GM12878 (cell line): ENCODE data around the gene HYDIN. TPM values are rescaled to one million over a fixed set of nuclear protein-coding genes. Genes with fewer than 3 reads are reported as not detected.

Experiments
- ATAC-seq: fragments of 200-7000 bp; cut with Tn5 transposase; 3 replicates; pipeline ENCODE4 v1.9.1; 2020; ENCODE audit warnings: mild to moderate bottlenecking, moderate library complexity
- BruUV-seq: library from RNA; stranded (reverse); fragments of 400-500 nt; replicated peaks from 2 replicates; lab custom pipeline; 2021; lab: Mats Ljungman, UMichigan
- CTCF ChIA-PET: fragments of 300-600 bp; sonication (Branson Sonifier 250); formaldehyde crosslinking; extraction: SDS; loops from one replicate; lab custom pipeline; 2021; ENCODE audit warnings: inconsistent platforms; lab: Yijun Ruan, JAX
- POLR2A ChIA-PET: fragments of 350-600 bp; formaldehyde crosslinking; extraction: SDS; loops from one replicate; lab custom pipeline; 2021; ENCODE audit warnings: inconsistent platforms; lab: Charles Lee
- RAD21 ChIA-PET: fragments of 300-600 bp; sonication (Branson Sonifier 250); formaldehyde crosslinking; loops from one replicate; lab custom pipeline; 2023; ENCODE audit warnings: antibody characterized with exemption; ENCODE audit not compliant: unreplicated experiment; lab: Charles Lee
- SMC1A ChIA-PET: fragments of 300-600 bp; sonication (Branson Sonifier 250); formaldehyde crosslinking; loops from one replicate; lab custom pipeline; 2023; ENCODE audit not compliant: unreplicated experiment, uncharacterized antibody; lab: Charles Lee
- DNase-seq: peaks from one replicate; pipeline ENCODE4 v3.0.0-alpha.2; 2011; ENCODE audit warnings: low read depth, low spot score
- FAIRE-seq: peaks from 3 replicates; lab custom pipeline; 2011; peaks lifted over from hg19 to GRCh38; lab: Jason Lieb, UNC
- H2AFZ ChIP-seq: 2 replicates; pipeline ENCODE4 v1.6.0; 2011; ENCODE audit warnings: low read depth, low read length, control low read depth; ENCODE audit not compliant: control insufficient read depth
- H3K27ac ChIP-seq: 2 replicates; pipeline ENCODE4 v1.5.1; 2011; ENCODE audit warnings: control low read depth; ENCODE audit not compliant: control insufficient read depth, insufficient read depth
- H3K27me3 ChIP-seq, 2 experiments: replicated peaks in 1 of 2; 2 replicates each; pipeline versions ENCODE4 v1.6.0 to v1.6.1; 2011; ENCODE audit warnings: low read length in 1 of 2; ENCODE audit not compliant: control insufficient read depth in 2 of 2, insufficient read depth in 2 of 2
- H3K36me3 ChIP-seq, 2 experiments: 2 replicates each; pipeline ENCODE4 v1.5.1; 2011; ENCODE audit warnings: low read length in 1 of 2; ENCODE audit not compliant: control insufficient read depth in 2 of 2, insufficient read depth in 2 of 2
- H3K4me1 ChIP-seq: 2 replicates; pipeline ENCODE4 v1.6.1; 2011; ENCODE audit warnings: mild to moderate bottlenecking, low read length, moderate library complexity, mixed read lengths; ENCODE audit not compliant: control insufficient read depth, insufficient read depth
- H3K4me2 ChIP-seq: 2 replicates; pipeline ENCODE4 v1.6.0; 2011; ENCODE audit warnings: control low read depth; ENCODE audit not compliant: control insufficient read depth, insufficient read depth
- H3K4me3 ChIP-seq: fragments of 200-600 bp; sonication (generic); 2 replicates; pipeline ENCODE4 v1.5.1; 2016
- H3K79me2 ChIP-seq: 2 replicates; pipeline ENCODE4 v1.6.0; 2011; ENCODE audit warnings: low read length; ENCODE audit not compliant: control insufficient read depth, insufficient read depth
- H3K9ac ChIP-seq: 2 replicates; pipeline ENCODE4 v1.8.0; 2011; ENCODE audit warnings: low read length, control low read depth, mixed read lengths; ENCODE audit not compliant: control insufficient read depth, insufficient read depth
- H3K9me3 ChIP-seq: replicated peaks from 3 replicates; pipeline ENCODE4 v1.5.1; 2011; ENCODE audit warnings: mild to moderate bottlenecking, low read length; ENCODE audit not compliant: control insufficient read depth, insufficient read depth
- H4K20me1 ChIP-seq: 2 replicates; pipeline ENCODE4 v1.6.0; 2011; ENCODE audit not compliant: control insufficient read depth, insufficient read depth
- ATF7 ChIP-seq: fragments of 450-650 bp; IDR thresholded peaks from 2 replicates; pipeline ENCODE4 v1.6.1; 2016; ENCODE audit warnings: low read depth, mild to moderate bottlenecking
- CBX5 ChIP-seq: sonication (generic); IDR thresholded peaks from 2 replicates; pipeline ENCODE4 v1.6.1; 2016; ENCODE audit warnings: low read depth, moderate library complexity, mild to moderate bottlenecking, inconsistent platforms
- E4F1 ChIP-seq: fragments of 450-650 bp; IDR thresholded peaks from 2 replicates; pipeline ENCODE4 v1.6.1; 2018; ENCODE audit warnings: borderline replicate concordance, mild to moderate bottlenecking; ENCODE audit not compliant: partially characterized antibody
- EGR1 ChIP-seq, 2 experiments: IDR thresholded peaks; 1 replicate in 1 of 2; 2 replicates in 1 of 2; pipeline ENCODE4 v1.6.1; 2011 to 2012; ENCODE audit warnings: low read depth in 2 of 2, low read length in 2 of 2, borderline replicate concordance in 1 of 2, mild to moderate bottlenecking in 1 of 2, moderate library complexity in 1 of 2
- ETV6 ChIP-seq, 2 experiments: fragments of 450-650 bp in 1 of 2; IDR thresholded peaks in 1 of 2; conservative IDR thresholded peaks in 1 of 2; 2 replicates each; pipeline ENCODE4 v1.6.1; 2014; ENCODE audit warnings: antibody characterized with exemption in 1 of 2, borderline replicate concordance in 1 of 2, low read depth in 1 of 2, mild to moderate bottlenecking in 1 of 2, moderate library complexity in 1 of 2
- IKZF2 ChIP-seq, 2 experiments: fragments of 450-650 bp; IDR thresholded peaks; 2 replicates each; pipeline ENCODE4 v1.6.1; 2017; ENCODE audit warnings: mild to moderate bottlenecking in 2 of 2, moderate library complexity in 2 of 2
- KLF5 ChIP-seq: fragments of 450-650 bp; IDR thresholded peaks from 2 replicates; pipeline ENCODE4 v1.6.1; 2014; ENCODE audit warnings: mild to moderate bottlenecking; ENCODE audit not compliant: partially characterized antibody
- NR2C2 ChIP-seq: IDR thresholded peaks from 2 replicates; pipeline ENCODE4 v1.6.1; 2011; ENCODE audit warnings: borderline replicate concordance, low read depth; ENCODE audit not compliant: control insufficient read depth, insufficient read length
- POLR2AphosphoS2 ChIP-seq: IDR thresholded peaks from 2 replicates; pipeline ENCODE4 v1.6.1; 2011; ENCODE audit warnings: low read depth, mild to moderate bottlenecking, low read length, improper control_type of control experiment, moderate library complexity
- SPI1 ChIP-seq: IDR thresholded peaks from 2 replicates; pipeline ENCODE4 v1.6.1; 2011; ENCODE audit warnings: low read depth, mild to moderate bottlenecking, low read length, moderate library complexity, borderline replicate concordance; ENCODE audit not compliant: insufficient read depth
- WGBS: methylation state at CpG from one replicate; pipeline ENCODE4 v1.1.6; 2016; ENCODE audit warnings: low lambda C conversion rate; ENCODE audit not compliant: insufficient replicate concordance, insufficient coverage; ENCODE audit errors: missing lambda C conversion rate; 5-methylcytosine and 5-hydroxymethylcytosine counted together
- in situ Hi-C: fragments of 300-500 bp; cut with MboI; formaldehyde crosslinking; loops from 9 replicates; pipeline ENCODE4 v1.14.3; 2018; ENCODE audit warnings: mixed read lengths
- intact Hi-C: fragments of 100-400 bp; cut with micrococcal nuclease; formaldehyde crosslinking; loops from one replicate; pipeline ENCODE4 v1.14.2; 2022; ENCODE audit not compliant: unreplicated experiment
- polyA plus RNA-seq, 11 experiments: library from polyadenylated mRNA; depleted of rRNA in 4 of 11; unstranded in 6 of 11; stranded (reverse) in 5 of 11; fragments of >200 nt; fragmentation: Nextera tagmentation in 4 of 11; fragmentation: Illumina TruSeq in 1 of 11; extraction: Ambion mirVana in 4 of 11; extraction: Trizol in 1 of 11; gene quantifications; 1 replicate in 1 of 11; 2 replicates in 10 of 11; pipeline versions ENCODE4 v1.2.1 to v1.2.3, GENCODE V29; 2011 to 2016; ENCODE audit warnings: inconsistent platforms in 2 of 11, missing spikeins in 2 of 11, low read depth in 1 of 11
- total RNA-seq, 4 experiments: library from RNA; depleted of rRNA in 3 of 4; stranded (reverse); fragments of >200 nt in 3 of 4; fragmentation: Illumina TruSeq in 1 of 4; extraction: Trizol in 1 of 4; gene quantifications; 2 replicates each; pipeline versions ENCODE4 v1.2.1 to v1.2.3, GENCODE V29; 2013 to 2021
- TF ChIP-seq, protein P1 (sequence below): fragments of 450-650 bp; formaldehyde crosslinking; IDR thresholded peaks from 2 replicates; pipeline ENCODE4 v1.5.0; 2022; ENCODE audit warnings: mild to moderate bottlenecking, missing genetic modification characterization

Gene HYDIN
- total and polyA plus RNA-seq, 10 of the 15 experiments (the other 5 are each of a cell fraction or from before 2014, with no cell fraction given), result 0.01 to 0.30 (median 0.10) TPM; not detected in 7

DNA sequence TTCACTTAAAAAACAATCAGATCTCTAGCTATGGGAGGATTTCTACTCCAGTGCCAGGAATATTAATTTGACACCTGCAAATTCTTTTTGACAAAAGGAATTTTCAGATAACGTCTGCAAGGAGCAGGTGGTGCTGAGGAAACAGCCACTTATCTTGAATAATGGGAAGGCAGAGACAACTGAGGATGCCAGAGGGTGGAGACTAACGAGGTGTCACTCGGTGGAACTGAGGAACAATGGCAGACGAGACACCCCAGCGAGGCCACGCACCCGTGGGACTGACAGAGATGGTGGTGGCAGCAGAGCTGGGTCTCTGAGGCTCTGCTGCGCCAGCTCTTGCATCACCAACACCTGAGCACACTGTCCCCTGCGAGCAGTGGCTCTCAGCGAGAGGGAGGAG, 471.7 kb downstream of the HYDIN start:
- DNase-seq (no peak), ATAC-seq (no peak)
- intact Hi-C loops, result no loop called here
- Histone ChIP-seq H3K4me2 (no peak overlapping the region), H3K9me3 (no peaks in the 10 kb centered on the region), H2AFZ (no peak overlapping the region), H3K27me3 (no peaks in the 10 kb centered on the region), H3K36me3 (peaks cover 0 to 10% of the 10 kb centered on the region in 2 experiments; a peak in 3 of 4 replicates), H3K9ac (no peak overlapping the region), H3K4me3 (no peak overlapping the region)
- no TSS peak for BruUV-seq
- ChIA-PET RAD21 (no interaction called here), POLR2A (no interaction called here), CTCF (no interaction called here)
- WGBS, result 96% methylated on average over 10 of the region's 10 CpGs
- TF ChIP-seq E4F1 (no peak), EGR1 (IDR thresholded peaks at IDR 0.05; ENCODE audit: borderline replicate concordance in 1 of 2, low read depth in 2 of 2, low read length in 2 of 2) (no peak), KLF5 (no peak), POLR2AphosphoS2 (no peak), ETV6 (conservative IDR thresholded peaks at IDR 0.05 in 1 of 2, IDR thresholded peaks at IDR 0.05 in 1 of 2; ENCODE audit: borderline replicate concordance in 1 of 2, low read depth in 1 of 2) (no peak), ATF7 (no peak), SPI1 (no peak), CBX5 (no peak), NR2C2 (no peak), IKZF2 (IDR thresholded peaks at IDR 0.05) (no peak)
- TF ChIP-seq, protein P1, sequence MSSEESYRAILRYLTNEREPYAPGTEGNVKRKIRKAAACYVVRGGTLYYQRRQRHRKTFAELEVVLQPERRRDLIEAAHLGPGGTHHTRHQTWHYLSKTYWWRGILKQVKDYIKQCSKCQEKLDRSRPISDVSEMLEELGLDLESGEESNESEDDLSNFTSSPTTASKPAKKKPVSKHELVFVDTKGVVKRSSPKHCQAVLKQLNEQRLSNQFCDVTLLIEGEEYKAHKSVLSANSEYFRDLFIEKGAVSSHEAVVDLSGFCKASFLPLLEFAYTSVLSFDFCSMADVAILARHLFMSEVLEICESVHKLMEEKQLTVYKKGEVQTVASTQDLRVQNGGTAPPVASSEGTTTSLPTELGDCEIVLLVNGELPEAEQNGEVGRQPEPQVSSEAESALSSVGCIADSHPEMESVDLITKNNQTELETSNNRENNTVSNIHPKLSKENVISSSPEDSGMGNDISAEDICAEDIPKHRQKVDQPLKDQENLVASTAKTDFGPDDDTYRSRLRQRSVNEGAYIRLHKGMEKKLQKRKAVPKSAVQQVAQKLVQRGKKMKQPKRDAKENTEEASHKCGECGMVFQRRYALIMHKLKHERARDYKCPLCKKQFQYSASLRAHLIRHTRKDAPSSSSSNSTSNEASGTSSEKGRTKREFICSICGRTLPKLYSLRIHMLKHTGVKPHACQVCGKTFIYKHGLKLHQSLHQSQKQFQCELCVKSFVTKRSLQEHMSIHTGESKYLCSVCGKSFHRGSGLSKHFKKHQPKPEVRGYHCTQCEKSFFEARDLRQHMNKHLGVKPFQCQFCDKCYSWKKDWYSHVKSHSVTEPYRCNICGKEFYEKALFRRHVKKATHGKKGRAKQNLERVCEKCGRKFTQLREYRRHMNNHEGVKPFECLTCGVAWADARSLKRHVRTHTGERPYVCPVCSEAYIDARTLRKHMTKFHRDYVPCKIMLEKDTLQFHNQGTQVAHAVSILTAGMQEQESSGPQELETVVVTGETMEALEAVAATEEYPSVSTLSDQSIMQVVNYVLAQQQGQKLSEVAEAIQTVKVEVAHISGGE, result no peak
- TF ChIP-seq, all 136 proteins: peak for 0
- no peak for FAIRE-seq
- SMC1A ChIA-PET, result no interaction called here
- Histone ChIP-seq H3K27ac (no peak overlapping the region), H3K4me1 (no peaks in the 10 kb centered on the region), H3K79me2 (no peaks in the 10 kb centered on the region), H4K20me1 (no peaks in the 10 kb centered on the region)
- in situ Hi-C loops, result no loop called here
